Stimulated activated CD4-positive, alpha-beta T cell treated with anti-CD3 and anti-CD28 coated beads, Interleukin-4, amount 100 ng/mL, for 1 hour (primary cell): ENCODE results near the gene PARD3.

Source experiments
- DNase-seq: peaks from one replicate; pipeline ENCODE4 v3.0.0-alpha.2; 2020

The PARD3 gene

DNA sequence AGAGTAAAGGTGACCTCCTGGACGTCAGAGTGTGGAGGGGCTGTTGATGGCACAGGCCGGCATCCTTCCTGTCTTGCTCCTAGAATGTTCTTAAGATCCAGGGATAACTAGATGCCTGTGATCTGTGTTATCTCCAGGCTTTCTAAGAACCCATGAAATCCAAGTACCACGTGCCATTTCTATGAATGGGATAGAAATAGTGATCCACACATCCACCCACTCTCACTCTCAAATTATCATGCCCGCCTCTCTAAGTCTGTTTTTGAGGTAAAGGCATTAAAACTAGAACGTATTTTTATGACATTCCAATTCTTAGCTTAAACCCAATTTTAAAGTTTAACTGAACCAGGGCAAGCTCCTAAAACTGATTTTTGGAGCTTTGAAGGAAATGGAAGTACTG lies 622.5 kb downstream of the PARD3 start:
- DNase-seq: no peak

DNA sequence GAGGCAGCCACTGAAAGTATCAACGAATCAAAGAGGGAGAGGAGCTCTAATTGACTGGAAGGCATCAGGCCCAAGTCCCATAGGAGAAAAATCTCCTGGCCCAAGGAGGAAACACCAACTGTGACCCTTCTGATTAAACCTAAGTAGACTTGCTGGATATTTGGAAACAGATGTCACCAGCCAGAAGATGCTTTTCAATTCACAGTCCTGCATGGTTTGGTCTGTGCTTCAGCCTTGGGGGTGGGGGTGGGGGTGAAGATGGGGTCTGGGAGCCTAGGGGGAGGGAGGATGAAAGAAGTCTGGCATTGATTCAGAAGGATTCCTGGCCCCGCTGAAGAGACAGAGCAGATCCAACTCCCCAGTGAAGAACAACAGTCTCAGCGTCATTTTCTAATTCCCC lies 623.7 kb downstream of the PARD3 start:
- no peak for DNase-seq

DNA sequence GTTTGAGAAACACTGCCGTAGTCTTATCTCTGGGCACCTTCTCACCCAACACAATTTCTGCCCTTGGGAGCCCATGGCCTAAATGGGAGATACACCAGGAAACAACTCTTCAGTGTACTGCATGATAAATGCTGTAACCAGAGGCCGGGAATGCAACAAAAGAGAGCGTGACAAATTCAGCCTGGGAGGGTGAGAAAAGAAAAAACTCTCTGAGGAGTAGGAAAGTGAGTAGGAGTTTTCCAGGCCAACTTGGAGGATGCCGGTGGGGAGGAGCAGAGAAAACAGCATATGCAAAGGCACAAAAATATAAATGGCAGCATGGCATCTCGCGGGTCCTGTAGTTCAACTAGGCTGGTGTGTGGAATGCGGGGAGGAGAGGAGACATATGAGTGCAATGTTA lies 624.5 kb downstream of the PARD3 start:
- DNase-seq: no peak

DNA sequence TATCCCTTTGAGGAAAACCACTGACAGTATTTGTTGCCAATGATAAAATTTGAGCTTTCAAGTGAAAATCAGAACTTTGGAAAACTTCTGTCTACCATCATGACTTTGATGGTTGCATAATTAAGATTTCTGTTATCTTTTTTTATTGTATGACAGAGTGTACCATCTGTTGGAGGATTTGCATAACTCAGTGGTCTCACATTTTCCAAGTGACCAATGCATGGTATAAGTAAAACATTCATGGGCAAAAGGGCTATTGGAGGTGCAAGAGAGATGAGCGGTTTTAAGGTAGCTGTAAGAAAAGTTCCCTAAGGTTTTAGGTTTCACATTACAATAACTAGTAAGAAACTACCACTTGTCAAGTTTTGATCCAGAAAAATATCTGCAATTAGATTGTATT lies 625.3 kb downstream of the PARD3 start:
- no peak for DNase-seq

DNA sequence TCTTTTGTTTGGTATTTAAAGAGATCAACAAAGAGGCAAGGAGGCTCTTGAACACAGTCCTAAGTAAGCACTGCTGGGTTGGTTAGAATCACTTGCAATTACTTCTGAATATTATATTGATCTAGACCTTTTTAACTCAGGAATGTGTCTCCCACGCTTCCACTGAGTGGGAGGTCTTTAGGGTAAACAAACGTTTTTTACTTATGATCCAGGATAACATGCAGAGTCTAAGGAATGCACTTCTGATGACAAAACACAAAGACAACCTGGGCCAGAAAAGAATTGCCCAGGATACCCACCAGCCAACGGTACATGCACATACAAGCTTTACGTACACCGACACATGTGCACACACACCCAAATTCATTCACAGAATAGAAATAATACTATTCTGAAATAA lies 626.9 kb downstream of the PARD3 start:
- no peak for DNase-seq

GRCh38 chr10:34187201-34187600 lies 627.9 kb downstream of the PARD3 start:
- DNase-seq: no peak

DNA sequence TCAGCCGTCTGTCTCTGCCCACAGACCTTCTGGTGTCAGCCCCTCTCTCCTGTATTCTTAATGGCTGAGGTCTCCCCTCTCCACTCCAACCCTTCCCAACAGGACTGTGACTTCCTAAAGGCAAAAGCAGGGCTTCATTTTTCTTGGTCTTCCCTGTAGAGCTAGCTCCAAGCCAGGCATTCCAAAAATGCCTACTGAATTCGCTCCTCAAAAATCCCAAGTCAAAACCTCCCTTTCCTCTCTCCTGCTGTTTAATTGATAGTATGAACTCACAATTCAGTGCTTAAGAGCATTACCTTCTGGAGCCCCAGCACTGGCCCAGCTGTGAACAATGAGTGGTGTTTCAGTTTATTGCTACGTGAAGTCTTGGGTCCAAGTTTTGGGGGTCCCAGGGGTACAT lies 628.4 kb downstream of the PARD3 start:
- no peak for DNase-seq

GRCh38 chr10:34185998-34186397 lies 629.1 kb downstream of the PARD3 start:
- DNase-seq: no peak

DNA sequence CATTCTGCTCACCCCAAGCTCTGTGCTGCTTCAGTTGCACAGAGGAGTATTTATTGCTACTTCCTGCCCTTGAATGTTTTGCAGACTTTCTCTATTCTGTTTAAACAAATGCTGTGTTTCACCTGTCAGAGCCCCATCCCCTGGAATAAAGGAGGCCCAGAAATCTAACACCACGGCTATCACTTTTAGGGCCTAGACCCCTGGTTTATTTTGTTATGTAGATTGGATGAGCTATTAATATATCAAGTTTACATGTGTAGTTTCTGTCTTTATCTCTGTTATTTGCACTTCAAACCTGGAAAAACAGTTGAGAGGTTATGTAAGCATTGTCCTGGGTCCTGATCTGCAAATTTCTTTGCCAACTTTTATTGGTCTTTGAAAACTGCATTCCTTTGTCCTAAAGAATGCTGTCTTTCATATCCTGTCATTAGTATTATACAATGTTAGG lies 630.1 kb downstream of the PARD3 start:
- DNase-seq: no peak

GRCh38 chr10:34184397-34184796 lies 630.7 kb downstream of the PARD3 start:
- no peak for DNase-seq

DNA sequence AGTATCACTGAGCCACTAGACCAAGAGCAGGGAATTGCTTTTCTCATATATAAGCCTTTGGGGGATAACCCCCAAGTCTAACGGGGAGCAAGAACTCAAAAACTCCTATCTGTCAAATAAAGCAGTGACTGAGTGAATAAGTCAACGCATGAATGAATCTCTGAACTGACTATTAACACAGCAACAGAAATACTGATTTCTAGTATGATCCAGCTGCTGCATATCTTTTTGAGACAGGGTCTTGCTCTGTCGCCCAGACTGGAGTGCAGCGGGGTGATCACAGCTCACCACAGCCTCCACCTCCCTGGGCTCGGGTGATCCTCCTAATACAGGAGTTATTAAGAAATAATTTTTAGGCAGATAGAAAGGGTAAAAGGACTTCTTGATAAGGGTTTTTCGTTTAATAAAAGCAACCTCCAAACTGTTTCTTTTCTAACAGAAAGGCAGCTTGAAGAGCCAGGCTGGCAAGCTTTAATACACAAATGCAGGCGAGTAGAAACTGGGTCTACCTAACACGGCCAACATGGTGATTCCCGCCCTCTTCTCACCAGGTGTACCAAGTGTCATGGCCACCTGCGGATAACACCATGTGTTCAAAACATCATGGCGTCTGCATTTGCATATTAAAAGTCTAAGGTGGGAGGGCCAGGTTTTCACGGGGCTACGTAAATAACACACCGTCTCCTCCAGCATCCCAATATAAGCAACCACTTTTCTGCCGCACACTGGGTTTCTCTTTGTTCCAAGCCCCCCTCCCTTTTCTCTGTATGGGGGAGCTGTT lies 631.9 kb downstream of the PARD3 start:
- DNase-seq: no peak

DNA sequence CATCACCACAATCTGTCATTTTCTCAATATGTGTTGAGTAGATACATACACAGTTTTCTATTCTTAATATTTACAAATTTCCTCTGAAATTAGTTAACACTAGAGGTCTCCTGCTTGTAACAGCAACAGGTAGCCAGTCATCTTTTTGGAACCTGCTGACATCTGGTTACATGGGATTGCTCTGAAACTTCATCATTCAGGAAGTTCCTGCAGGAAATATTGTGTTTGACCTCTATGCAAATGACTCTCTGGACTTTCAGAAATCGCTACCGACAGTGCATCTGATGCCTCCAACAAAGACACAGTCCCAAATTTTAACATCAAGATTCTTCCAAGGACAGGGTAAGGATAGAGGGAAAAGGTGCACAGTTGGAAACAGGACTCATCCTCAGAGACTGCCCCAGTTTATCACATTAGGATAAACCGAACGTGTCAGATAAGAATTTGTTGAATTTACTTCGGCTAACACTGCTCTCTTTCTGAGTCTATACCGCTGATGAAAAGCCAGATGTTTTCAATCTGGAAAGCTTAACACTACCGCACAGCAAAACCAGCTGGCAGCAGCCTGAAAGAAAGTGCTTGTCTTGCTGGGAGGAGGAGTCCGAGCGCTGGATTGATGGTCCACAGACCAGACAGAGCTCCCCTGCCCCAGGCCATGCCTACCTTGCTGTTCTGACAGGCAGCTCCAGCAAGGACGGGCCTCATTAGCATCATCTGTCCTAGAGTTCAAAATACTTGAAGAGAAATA lies 633.4 kb downstream of the PARD3 start:
- no peak for DNase-seq

- DNase-seq: no peak
Observed at GRCh38 chr10:34180749-34181148, 634.3 kb downstream of the PARD3 start.

DNA sequence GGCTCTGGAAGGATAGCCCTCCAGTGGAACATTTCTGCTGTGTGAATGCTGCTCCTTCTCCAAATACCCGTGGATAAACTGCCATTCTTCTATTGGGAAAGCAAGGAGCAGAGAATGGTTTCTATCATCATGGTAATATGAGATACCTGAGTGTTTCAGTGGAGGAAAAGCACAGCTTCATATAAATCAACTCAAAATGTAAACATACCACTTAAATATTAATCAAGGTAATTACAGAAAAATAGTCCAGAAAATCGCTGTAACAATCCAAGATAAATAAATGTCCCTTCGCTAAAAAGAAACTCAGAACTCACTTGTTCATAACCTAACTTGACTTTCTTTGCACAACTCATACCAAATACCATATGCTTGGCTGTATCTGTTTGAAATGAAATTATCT lies 635.8 kb downstream of the PARD3 start:
- no peak for DNase-seq

DNA sequence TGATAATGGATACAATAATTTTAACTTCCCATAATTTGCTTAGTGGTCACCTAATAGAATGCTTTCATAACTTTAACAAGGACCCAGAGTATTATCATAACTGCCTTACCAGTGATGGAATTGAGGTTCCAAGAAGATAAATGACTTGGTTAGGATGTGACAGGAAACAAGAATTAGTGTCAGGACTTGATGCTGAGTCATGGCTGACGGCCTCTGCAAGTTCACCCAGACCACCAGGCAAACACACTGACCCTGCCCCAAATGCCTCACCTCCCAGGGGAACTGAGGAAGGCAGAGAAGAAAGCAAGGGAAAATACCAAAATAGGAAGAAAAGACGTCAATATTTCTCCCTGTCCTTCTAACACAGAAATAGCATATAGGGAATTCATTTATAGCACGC lies 636.3 kb downstream of the PARD3 start:
- no peak for DNase-seq

DNA sequence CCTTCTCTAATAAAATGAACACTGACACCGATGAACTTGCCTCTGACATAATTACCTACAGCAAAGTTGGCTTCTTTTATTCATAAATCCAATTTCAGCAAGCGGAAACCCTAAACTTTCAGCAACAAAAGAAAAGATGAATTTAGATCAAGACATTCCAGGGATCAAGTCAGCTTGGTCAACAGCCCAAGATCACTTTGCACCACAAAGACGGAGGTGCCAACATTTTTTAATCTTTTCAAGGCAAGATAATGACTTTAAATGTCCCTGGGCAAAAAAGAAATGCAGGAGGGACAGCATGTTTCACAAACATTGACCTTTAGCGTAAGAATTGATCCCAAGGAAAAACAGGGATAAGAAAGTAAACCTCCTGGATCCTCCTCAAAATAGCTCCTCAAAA lies 636.9 kb downstream of the PARD3 start:
- DNase-seq: no peak

GRCh38 chr10:34177445-34177844 lies 637.7 kb downstream of the PARD3 start:
- no peak for DNase-seq

DNA sequence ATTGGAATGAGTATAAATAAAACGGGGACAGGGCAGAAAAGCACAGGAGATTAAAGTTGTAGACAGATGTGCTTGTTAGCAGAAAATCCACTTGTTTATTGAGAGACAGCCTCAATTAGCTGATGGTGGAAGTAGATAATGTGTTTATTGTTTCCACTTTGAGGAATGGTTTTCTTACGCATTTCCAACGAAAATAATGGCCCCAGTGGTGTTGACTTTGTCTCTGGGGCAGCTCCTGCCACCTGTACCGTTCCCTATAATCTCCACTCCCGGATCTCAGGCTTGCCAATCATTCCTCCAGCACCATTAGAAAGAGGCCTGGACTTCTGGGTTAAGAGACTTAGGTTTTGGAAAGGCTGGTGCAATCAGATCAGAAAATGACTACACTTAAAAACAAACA lies 638.7 kb downstream of the PARD3 start:
- DNase-seq: no peak

DNA sequence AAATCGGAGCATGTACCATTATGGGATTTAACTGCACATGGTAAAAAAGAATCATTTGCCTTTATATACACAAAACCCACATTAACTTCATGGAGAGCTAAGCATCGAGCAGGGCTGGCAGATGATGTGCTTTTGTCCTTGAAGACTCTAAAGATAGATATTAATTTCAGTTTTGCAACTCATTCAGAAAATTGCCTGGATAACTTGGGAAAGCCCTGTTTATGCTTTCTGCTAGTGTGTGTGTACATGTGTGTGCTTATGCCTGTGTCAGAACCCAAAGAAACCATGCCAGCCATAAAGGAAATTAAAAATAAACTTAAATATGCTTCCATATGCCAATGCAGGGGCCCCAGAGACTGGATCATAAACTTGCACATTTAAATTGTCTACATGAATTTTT lies 640.0 kb downstream of the PARD3 start:
- DNase-seq: no peak

DNA sequence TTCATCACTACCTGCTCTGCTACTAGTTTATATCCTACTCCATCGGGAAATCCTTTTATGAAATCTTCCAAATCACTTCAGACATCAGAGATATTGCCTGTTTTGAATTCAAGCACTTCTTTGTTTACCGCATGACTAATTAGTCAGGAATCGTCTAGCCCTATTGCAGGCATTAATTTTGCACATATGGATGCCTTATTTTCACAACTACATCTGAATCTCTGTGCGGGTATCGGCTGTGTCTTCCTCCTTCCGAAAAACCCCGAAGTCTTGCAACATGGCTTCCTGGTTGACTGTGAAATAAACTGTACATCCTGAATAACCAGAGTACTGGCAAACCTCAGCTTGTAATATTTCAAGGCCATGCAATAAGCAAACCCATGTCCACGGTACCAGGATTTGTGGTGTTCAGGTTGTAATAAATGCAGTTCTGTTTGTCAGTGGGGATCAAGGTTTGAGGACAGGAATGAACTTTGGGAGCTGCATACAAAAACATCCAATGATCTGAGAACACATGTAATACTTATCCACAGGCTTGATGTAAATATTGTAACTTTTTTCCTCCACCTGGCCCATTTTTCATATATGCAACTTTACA lies 642.1 kb downstream of the PARD3 start:
- no peak for DNase-seq

DNA sequence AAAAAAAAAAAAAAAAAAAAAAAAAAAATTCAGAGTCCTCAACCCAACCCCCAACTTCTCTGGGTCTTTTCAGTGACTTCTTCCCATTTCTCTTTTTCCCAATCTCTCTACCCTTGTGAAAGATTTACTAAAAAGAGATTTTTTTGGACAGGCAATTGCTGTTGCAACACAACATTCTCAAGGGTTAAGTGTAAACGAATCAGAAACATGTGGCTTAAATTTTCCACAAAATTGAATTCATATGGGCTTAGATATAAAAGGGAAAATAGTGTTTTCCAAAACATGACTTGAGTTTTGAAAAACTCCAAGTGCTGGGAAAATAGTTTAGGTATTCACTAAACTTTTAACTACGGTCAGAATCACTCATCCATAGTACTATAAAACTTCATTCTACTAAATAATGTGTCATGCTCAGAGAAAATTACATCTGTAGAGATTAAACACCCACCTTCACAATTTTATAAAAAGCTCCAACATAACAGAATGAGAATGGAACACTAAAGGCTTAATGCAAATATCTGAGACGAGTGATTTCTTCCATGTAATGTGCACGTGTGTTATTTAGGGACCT lies 643.1 kb downstream of the PARD3 start:
- DNase-seq: no peak

DNA sequence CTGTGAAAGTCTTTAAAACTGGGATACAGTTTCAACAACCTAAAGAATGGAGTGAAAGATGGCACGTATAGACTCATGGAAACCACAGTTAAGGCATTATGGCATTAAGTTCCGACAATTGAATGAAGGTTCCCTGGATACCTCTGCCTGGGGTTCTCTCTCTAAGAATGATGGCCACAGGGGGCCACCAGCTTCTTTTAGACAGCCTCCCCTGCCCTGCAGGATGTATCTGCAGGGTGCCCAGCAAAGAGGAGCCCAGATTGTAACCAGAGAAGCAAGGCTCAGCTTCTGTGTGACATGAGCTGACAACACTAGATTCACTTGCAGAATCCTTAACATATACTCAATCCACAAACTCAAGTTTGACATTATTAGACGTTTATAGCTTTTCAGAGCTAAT lies 645.4 kb downstream of the PARD3 start:
- DNase-seq: no peak

DNA sequence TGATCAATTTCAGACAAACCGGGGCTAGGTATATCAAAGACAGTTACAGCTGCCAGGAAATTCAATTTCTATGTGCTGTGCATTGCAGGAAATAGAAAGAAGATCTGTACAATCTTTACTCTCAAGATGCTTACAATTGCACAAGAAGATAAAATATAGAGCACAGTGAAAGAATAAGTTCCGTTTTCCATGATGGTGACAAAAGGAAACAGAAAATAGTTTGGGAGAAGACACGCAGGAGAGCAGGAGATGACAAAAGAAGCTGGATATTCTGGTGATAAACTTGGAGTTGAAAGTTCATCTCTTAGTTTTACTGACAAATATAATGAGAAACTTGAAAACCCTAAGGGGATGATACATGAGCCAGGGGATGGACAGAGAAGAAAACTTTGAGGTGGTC lies 646.0 kb downstream of the PARD3 start:
- no peak for DNase-seq

GRCh38 chr10:34168439-34168838 lies 646.7 kb downstream of the PARD3 start:
- DNase-seq: no peak
